Transverse colon (tissue), 3 donors: ENCODE results near the gene EIF6.

Experiments
- CTCF ChIP-seq, 5 experiments: fragments of 200-600 bp in 3 of 5; fragments of 450-650 bp in 2 of 5; sonication (generic) in 3 of 5; IDR thresholded peaks; 1 replicate in 2 of 5; 2 replicates in 3 of 5; pipeline ENCODE4 v1.5.1; 2016 to 2017; ENCODE audit warnings: antibody characterized with exemption in 5 of 5, inconsistent platforms in 3 of 5, mild to moderate bottlenecking in 2 of 5, moderate library complexity in 1 of 5
- EP300 ChIP-seq: sonication (generic); formaldehyde crosslinking; IDR thresholded peaks from one replicate; pipeline ENCODE4 v1.6.1; 2017; ENCODE audit warnings: antibody characterized with exemption, low read depth

GRCh38 chr20:35303735-35304491 is 19.3 kb upstream of the EIF6 start:
- TF ChIP-seq CTCF (IDR thresholded peaks at IDR 0.05): peak; percentile 89 to 95 (median 93)
- TF ChIP-seq EP300: no peak
